ENCODE results near the gene CTR9. TPM values are rescaled to one million over a fixed set of nuclear protein-coding genes. Genes with fewer than 3 reads are reported as not detected.

The CTR9 gene
- total and polyA plus RNA-seq, 2 donors, result 27.4 to 29.6 TPM

Other genes with a start within 250 kb of the CTR9 start
- gene RNF141, start 210.1 kb upstream of the CTR9 start, total RNA-seq, result 20.4 TPM
- gene RNF141, start 210.1 kb upstream of the CTR9 start, polyA plus RNA-seq, result 20.0 TPM
- 4.1 TPM for gene LYVE1, start 182.6 kb upstream of the CTR9 start, total RNA-seq
- 16.1 TPM for gene LYVE1, start 182.6 kb upstream of the CTR9 start, polyA plus RNA-seq
- 1.7 TPM for gene IRAG1, start 57.5 kb upstream of the CTR9 start, total RNA-seq
- 3.1 TPM for gene IRAG1, start 57.5 kb upstream of the CTR9 start, polyA plus RNA-seq
- gene EIF4G2, start 57.7 kb downstream of the CTR9 start, total RNA-seq, result 531 TPM
- gene EIF4G2, start 57.7 kb downstream of the CTR9 start, polyA plus RNA-seq, result 391 TPM
- 55.1 TPM for gene ZBED5, start 106.8 kb downstream of the CTR9 start, total RNA-seq
- 131 TPM for gene ZBED5, start 106.8 kb downstream of the CTR9 start, polyA plus RNA-seq

Data from thymus (tissue), 2 donors.